Embryonic facial prominence (tissue), 1 donor: ENCODE results near the gene FCAR.
"Not testable (repeated sequence)": the region's sequence is repeated elsewhere in the genome, so short reads cannot be mapped to it uniquely, and the experiment has no call there.

Experiments
- DNase-seq: peaks from one replicate; pipeline ENCODE4 v3.0.0-alpha.2; 2016; ENCODE audit errors: extremely low spot score

FCAR gene

GRCh38 chr19:54894106-54894505 is 20.1 kb downstream of the FCAR start:
- not testable (repeated sequence) for DNase-seq

- no peak for DNase-seq
These were observed 22.0 kb downstream of the FCAR start for GRCh38 chr19:54896036-54896435.

- DNase-seq, result not testable (repeated sequence)
These were observed 24.6 kb downstream of the FCAR start for GRCh38 chr19:54898685-54899084.

- not testable (repeated sequence) for DNase-seq
These were observed 25.6 kb downstream of the FCAR start for GRCh38 chr19:54899646-54900045.

GRCh38 chr19:54901153-54901552 is 27.1 kb downstream of the FCAR start:
- DNase-seq, result not testable (repeated sequence)

GRCh38 chr19:54902061-54902460 is 28.0 kb downstream of the FCAR start:
- DNase-seq, result no peak

- no peak for DNase-seq
These were observed 29.3 kb downstream of the FCAR start for GRCh38 chr19:54903303-54903702.

GRCh38 chr19:54904261-54904660 is 30.2 kb downstream of the FCAR start:
- DNase-seq, result not testable (repeated sequence)

- no peak for DNase-seq
These were observed 31.4 kb downstream of the FCAR start for GRCh38 chr19:54905421-54905802.

GRCh38 chr19:54905803-54906511 is 31.9 kb downstream of the FCAR start, which contains the start of gene NCR1:
NCR1 (plus strand) TSS chr19:54906148; CDS start chr19:54906188, 40 bp downstream.
- DNase-seq, result no peak

- no peak for DNase-seq
These were observed 32.8 kb downstream of the FCAR start for GRCh38 chr19:54906819-54907218.

- not testable (repeated sequence) for DNase-seq
These were observed 33.9 kb downstream of the FCAR start for GRCh38 chr19:54907899-54908298.

GRCh38 chr19:54916822-54917221 is 42.8 kb downstream of the FCAR start:
- DNase-seq, result no peak

- no peak for DNase-seq
These were observed 44.5 kb downstream of the FCAR start for GRCh38 chr19:54918499-54918898.

GRCh38 chr19:54919646-54920563 is 45.9 kb downstream of the FCAR start:
- DNase-seq, result not testable (repeated sequence)

- no peak for DNase-seq
These were observed 47.0 kb downstream of the FCAR start for GRCh38 chr19:54921082-54921481.

GRCh38 chr19:54923276-54923675 is 49.2 kb downstream of the FCAR start:
- no peak for DNase-seq

- no peak for DNase-seq
These were observed 54.3 kb downstream of the FCAR start for GRCh38 chr19:54928299-54928698.

- no peak for DNase-seq
These were observed 63.9 kb downstream of the FCAR start for GRCh38 chr19:54937926-54938325.

- DNase-seq, result no peak
These were observed 64.9 kb downstream of the FCAR start for GRCh38 chr19:54938906-54939305.

- DNase-seq, result not testable (repeated sequence)
These were observed 65.5 kb downstream of the FCAR start for GRCh38 chr19:54939538-54939937.
